ENCODE results near the gene PTPRD.
"Not testable (repeated sequence)": the region's sequence is repeated elsewhere in the genome, so short reads cannot be mapped to it uniquely, and the experiment has no call there.

The PTPRD gene

GRCh38 chr9:9478741-9479140 is 1134.1 kb downstream of the PTPRD start:
- no peak for TF ChIP-seq CTCF (IDR thresholded peaks at IDR 0.05; ENCODE audit: insufficient read depth, low read length, missing control alignments)
- H3K4me3 ChIP-seq (ENCODE audit: low read depth, low read length), result no peak overlapping the region
- no peak for DNase-seq (ENCODE audit: low read depth, low spot score)
- CTCF ChIA-PET, result no interaction called here
- POLR2A ChIA-PET, result no interaction called here

GRCh38 chr9:9469271-9469670 is 1143.5 kb downstream of the PTPRD start:
- CTCF ChIA-PET, result no interaction called here
- POLR2A ChIA-PET, result no interaction called here
- TF ChIP-seq CTCF (IDR thresholded peaks at IDR 0.05; ENCODE audit: insufficient read depth, low read length, missing control alignments), result no peak
- no peak overlapping the region for H3K4me3 ChIP-seq (ENCODE audit: low read depth, low read length)
- DNase-seq (ENCODE audit: low read depth, low spot score), result no peak

- H3K4me3 ChIP-seq (ENCODE audit: low read depth, low read length); POLR2A ChIA-PET; DNase-seq (ENCODE audit: low read depth, low spot score); CTCF ChIA-PET: not testable (repeated sequence)
Observed at GRCh38 chr9:9441874-9442273, 1170.9 kb downstream of the PTPRD start.

GRCh38 chr9:9437641-9438040 is 1175.2 kb downstream of the PTPRD start:
- H3K4me3 ChIP-seq (ENCODE audit: low read depth, low read length), result no peak overlapping the region
- ChIA-PET POLR2A (no interaction called here), CTCF (no interaction called here)
- DNase-seq (ENCODE audit: low read depth, low spot score), result no peak
- no peak for TF ChIP-seq CTCF (IDR thresholded peaks at IDR 0.05; ENCODE audit: insufficient read depth, low read length, missing control alignments)

GRCh38 chr9:9426454-9426853 is 1186.3 kb downstream of the PTPRD start:
- CTCF ChIA-PET; DNase-seq (ENCODE audit: low read depth, low spot score); POLR2A ChIA-PET; H3K4me3 ChIP-seq (ENCODE audit: low read depth, low read length): not testable (repeated sequence)

- POLR2A ChIA-PET, result no interaction called here
- H3K4me3 ChIP-seq (ENCODE audit: low read depth, low read length), result no peak overlapping the region
- no peak for TF ChIP-seq CTCF (IDR thresholded peaks at IDR 0.05; ENCODE audit: insufficient read depth, low read length, missing control alignments)
- no peak for DNase-seq (ENCODE audit: low read depth, low spot score)
- CTCF ChIA-PET, result no interaction called here
Observed at GRCh38 chr9:9412241-9412640, 1200.6 kb downstream of the PTPRD start.

GRCh38 chr9:9410736-9411135 is 1202.1 kb downstream of the PTPRD start:
- no peak overlapping the region for H3K4me3 ChIP-seq (ENCODE audit: low read depth, low read length)
- CTCF ChIA-PET, result no interaction called here
- POLR2A ChIA-PET, result no interaction called here
- TF ChIP-seq CTCF (IDR thresholded peaks at IDR 0.05; ENCODE audit: insufficient read depth, low read length, missing control alignments), result no peak
- no peak for DNase-seq (ENCODE audit: low read depth, low spot score)

GRCh38 chr9:9399982-9400381 is 1212.8 kb downstream of the PTPRD start:
- no peak for TF ChIP-seq CTCF (IDR thresholded peaks at IDR 0.05; ENCODE audit: insufficient read depth, low read length, missing control alignments)
- POLR2A ChIA-PET, result no interaction called here
- DNase-seq (ENCODE audit: low read depth, low spot score), result no peak
- CTCF ChIA-PET, result no interaction called here
- H3K4me3 ChIP-seq (ENCODE audit: low read depth, low read length), result no peak overlapping the region

All from AG04449 (cell line).